ENCODE data around the gene ETFA. TPM values are rescaled to one million over a fixed set of nuclear protein-coding genes. Genes with fewer than 3 reads are reported as not detected.

Gene ETFA
- 52.9 and 68.7 TPM in 2 replicates for total RNA-seq

DNA sequence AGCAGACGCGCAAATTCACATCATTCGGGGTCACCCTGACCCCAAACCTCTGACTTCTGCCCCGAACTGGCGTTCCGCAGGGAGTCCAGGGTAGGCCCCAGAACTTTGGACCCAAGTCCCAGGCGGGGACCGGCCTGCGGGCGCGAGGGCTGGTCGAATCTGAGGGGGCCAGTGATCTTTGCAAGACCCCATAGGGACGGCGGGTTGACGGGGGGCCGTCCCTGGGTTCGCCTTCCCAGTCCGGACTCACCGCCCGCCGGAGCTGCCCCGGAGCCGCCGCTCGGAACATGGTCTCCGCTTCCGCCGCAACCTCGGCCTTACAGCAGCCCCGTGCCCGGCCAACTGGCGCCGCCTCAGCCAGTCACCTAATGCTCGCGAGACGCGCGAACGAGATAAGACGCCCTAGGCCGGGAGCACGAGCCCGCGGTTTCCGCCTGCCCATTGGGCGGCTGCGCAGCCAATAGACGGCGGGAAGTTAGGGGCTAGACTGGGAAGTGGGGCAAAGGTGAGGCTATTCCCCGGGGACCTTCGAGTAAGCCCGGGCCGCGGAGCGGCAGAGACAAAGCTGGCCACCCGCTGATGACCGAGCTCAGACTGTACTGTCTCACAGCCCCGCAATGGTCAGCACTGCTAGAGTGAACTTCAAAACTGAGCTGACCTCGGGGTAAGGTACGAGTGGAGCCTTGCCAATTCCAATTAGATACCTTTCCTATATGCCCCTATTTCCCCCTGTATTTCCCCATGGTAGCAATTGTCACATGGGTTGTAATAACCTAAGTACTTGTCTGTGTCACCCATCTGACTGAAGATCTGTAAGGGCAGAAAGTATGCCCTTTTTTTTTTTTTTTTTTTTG lies at the start of gene ETFA:
Gene ETFA (minus strand): TSS at position 370 of the 854 bp plus-strand sequence. CDS start 81 bp downstream, at position 289.
- DNase-seq (ENCODE audit: low read depth), result peak; percentile 81
- Histone ChIP-seq H3K27me3 (ENCODE audit: control insufficient read depth, insufficient read depth, low read length) (no peaks in the 10 kb centered on the region), H3K4me3 (ENCODE audit: low read depth, low read length) (peak within 1 kb of the TSS; percentile 83), H3K36me3 (ENCODE audit: control insufficient read depth, insufficient read depth, low read length) (no peaks in the 10 kb centered on the region)
- TF ChIP-seq, protein P1, sequence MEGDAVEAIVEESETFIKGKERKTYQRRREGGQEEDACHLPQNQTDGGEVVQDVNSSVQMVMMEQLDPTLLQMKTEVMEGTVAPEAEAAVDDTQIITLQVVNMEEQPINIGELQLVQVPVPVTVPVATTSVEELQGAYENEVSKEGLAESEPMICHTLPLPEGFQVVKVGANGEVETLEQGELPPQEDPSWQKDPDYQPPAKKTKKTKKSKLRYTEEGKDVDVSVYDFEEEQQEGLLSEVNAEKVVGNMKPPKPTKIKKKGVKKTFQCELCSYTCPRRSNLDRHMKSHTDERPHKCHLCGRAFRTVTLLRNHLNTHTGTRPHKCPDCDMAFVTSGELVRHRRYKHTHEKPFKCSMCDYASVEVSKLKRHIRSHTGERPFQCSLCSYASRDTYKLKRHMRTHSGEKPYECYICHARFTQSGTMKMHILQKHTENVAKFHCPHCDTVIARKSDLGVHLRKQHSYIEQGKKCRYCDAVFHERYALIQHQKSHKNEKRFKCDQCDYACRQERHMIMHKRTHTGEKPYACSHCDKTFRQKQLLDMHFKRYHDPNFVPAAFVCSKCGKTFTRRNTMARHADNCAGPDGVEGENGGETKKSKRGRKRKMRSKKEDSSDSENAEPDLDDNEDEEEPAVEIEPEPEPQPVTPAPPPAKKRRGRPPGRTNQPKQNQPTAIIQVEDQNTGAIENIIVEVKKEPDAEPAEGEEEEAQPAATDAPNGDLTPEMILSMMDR (IDR thresholded peaks at IDR 0.05; ENCODE audit: insufficient read depth, low read length, poor library complexity, severe bottlenecking), result no peak

DNA sequence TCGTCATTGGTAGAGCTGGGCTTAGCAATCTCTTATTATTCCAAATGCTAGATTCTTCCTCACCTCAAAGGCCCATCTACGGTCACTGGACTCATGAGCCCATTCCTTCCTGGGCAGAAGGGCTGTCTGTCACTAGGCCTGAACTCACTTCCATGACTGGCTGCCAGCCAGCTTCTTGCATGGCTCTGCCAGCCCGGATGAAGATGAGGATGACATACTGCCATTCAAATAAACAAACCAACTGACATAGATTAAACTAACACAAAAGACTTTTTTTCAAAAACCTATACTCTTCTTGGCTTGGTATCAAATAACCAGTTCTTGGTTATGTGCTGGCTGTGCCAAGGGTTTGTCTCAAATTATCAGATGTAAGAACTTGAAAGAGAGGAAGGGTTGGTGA lies 49.1 kb upstream of the ETFA start:
- TF ChIP-seq, protein P1 (IDR thresholded peaks at IDR 0.05; ENCODE audit: insufficient read depth, low read length, poor library complexity, severe bottlenecking), result no peak
- Histone ChIP-seq H3K4me3 (ENCODE audit: low read depth, low read length) (no peak overlapping the region), H3K27me3 (ENCODE audit: control insufficient read depth, insufficient read depth, low read length) (no peaks in the 10 kb centered on the region), H3K36me3 (ENCODE audit: control insufficient read depth, insufficient read depth, low read length) (no peaks in the 10 kb centered on the region)
- DNase-seq (ENCODE audit: low read depth), result no peak

DNA sequence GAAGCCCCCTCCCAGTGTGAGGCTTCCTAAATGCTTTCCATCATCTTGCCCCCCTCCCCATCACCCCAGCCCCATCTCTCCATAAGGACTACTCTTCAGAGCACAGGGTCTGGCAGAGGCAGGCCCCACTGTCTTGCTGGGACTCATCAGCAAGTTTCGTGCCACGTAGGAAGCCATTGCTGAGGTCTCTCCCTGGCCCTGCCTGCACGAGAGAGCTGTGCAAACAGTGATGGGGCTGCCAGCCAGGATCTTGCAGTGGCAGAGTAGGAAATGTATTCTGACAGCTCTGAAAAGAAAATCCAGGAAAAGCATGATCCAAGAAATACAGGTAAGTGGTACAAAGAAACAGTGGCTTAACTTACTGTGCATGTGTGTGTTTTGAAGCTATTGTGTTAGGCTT lies 47.9 kb upstream of the ETFA start:
- Histone ChIP-seq H3K4me3 (ENCODE audit: low read depth, low read length) (no peak overlapping the region), H3K27me3 (ENCODE audit: control insufficient read depth, insufficient read depth, low read length) (no peaks in the 10 kb centered on the region), H3K36me3 (ENCODE audit: control insufficient read depth, insufficient read depth, low read length) (no peaks in the 10 kb centered on the region)
- no peak for DNase-seq (ENCODE audit: low read depth)
- TF ChIP-seq, protein P1 (IDR thresholded peaks at IDR 0.05; ENCODE audit: insufficient read depth, low read length, poor library complexity, severe bottlenecking), result no peak

GRCh38 chr15:76358453-76358852 lies 47.2 kb upstream of the ETFA start:
- no peak for DNase-seq (ENCODE audit: low read depth)

GRCh38 chr15:76354823-76355440 lies 43.7 kb upstream of the ETFA start:
- no peak for DNase-seq (ENCODE audit: low read depth)
- Histone ChIP-seq H3K4me3 (ENCODE audit: low read depth, low read length) (no peak overlapping the region), H3K36me3 (ENCODE audit: control insufficient read depth, insufficient read depth, low read length) (no peaks in the 10 kb centered on the region), H3K27me3 (ENCODE audit: control insufficient read depth, insufficient read depth, low read length) (no peaks in the 10 kb centered on the region)
- TF ChIP-seq, protein P1 (IDR thresholded peaks at IDR 0.05; ENCODE audit: insufficient read depth, low read length, poor library complexity, severe bottlenecking), result no peak

More at GRCh38 chr15:76358453-76358852, 47.2 kb upstream of the ETFA start:
- H3K4me3 ChIP-seq (ENCODE audit: low read depth, low read length), result no peak overlapping the region
- H3K36me3 ChIP-seq (ENCODE audit: control insufficient read depth, insufficient read depth, low read length), result no peaks in the 10 kb centered on the region
- no peaks in the 10 kb centered on the region for H3K27me3 ChIP-seq (ENCODE audit: control insufficient read depth, insufficient read depth, low read length)
- TF ChIP-seq, protein P1 (IDR thresholded peaks at IDR 0.05; ENCODE audit: insufficient read depth, low read length, poor library complexity, severe bottlenecking), result no peak

Measured in kidney epithelial cell (primary cell).